Measurements from ENCODE around the gene RCOR3. TPM values are rescaled to one million over a fixed set of nuclear protein-coding genes. Genes with fewer than 3 reads are reported as not detected.
"Not testable (repeated sequence)": the region's sequence is repeated elsewhere in the genome, so short reads cannot be mapped to it uniquely, and the experiment has no call there.

The RCOR3 gene
- total and polyA plus RNA-seq, 7 donors: 7.6 to 60.3 (median 40.7) TPM

GRCh38 chr1:211319892-211320291 lies 60.7 kb downstream of the RCOR3 start:
- TF ChIP-seq CTCF (IDR thresholded peaks at IDR 0.05): no peak
- Histone ChIP-seq H3K4me3 (no peak overlapping the region), H3K27ac (no peak overlapping the region), H3K36me3 (peaks cover 0 to 26% (median 0%) of the 10 kb centered on the region in 4 donors), H3K4me1 (peaks cover 0 to 4% (median 0%) of the 10 kb centered on the region in 4 donors), H3K27me3 (no peaks in the 10 kb centered on the region), H3K9me3 (no peaks in the 10 kb centered on the region)
- DNase-seq: no peak
- intact Hi-C loops (cut with DNase I): loop anchor here (10.0 kb wide), 2 partner anchors 155 to 335 kb away; no protein-coding TSS in a partner anchor

- Histone ChIP-seq H3K27ac (no peak overlapping the region), H3K9me3 (no peaks in the 10 kb centered on the region), H3K27me3 (no peaks in the 10 kb centered on the region), H3K36me3 (peaks cover 0 to 15% (median 0%) of the 10 kb centered on the region in 4 donors), H3K4me1 (peaks cover 0 to 4% (median under 1%) of the 10 kb centered on the region in 4 donors), H3K4me3 (no peak overlapping the region)
- DNase-seq: no peak
- WGBS, 2 donors: 82 to 84% methylated on average over 4 of the region's 4 CpGs
- intact Hi-C loops (cut with DNase I): loop anchor here (10.0 kb wide), 2 partner anchors 154 to 334 kb away; no protein-coding TSS in a partner anchor
- TF ChIP-seq EP300 (IDR thresholded peaks at IDR 0.05) (no peak), CTCF (IDR thresholded peaks at IDR 0.05) (no peak), POLR2A (IDR thresholded peaks at IDR 0.05) (no peak), POLR2AphosphoS5 (IDR thresholded peaks at IDR 0.05) (no peak)
Measured at GRCh38 chr1:211320980-211321379, 61.8 kb downstream of the RCOR3 start.

GRCh38 chr1:211321646-211322045 lies 62.5 kb downstream of the RCOR3 start:
- H3K36me3 ChIP-seq, H3K9me3 ChIP-seq, H3K4me3 ChIP-seq, DNase-seq, H3K27me3 ChIP-seq, H3K4me1 ChIP-seq, H3K27ac ChIP-seq: not testable (repeated sequence)
- 92 to 94% methylated on average over 7 of the region's 7 CpGs for WGBS, 2 donors
- intact Hi-C loops (cut with DNase I): loop anchor here (10.0 kb wide), 2 partner anchors 153 to 333 kb away; no protein-coding TSS in a partner anchor

- Histone ChIP-seq H3K27ac (no peak overlapping the region), H3K9me3 (no peaks in the 10 kb centered on the region), H3K27me3 (no peaks in the 10 kb centered on the region), H3K4me1 (peaks cover 0 to 18% (median 13%) of the 10 kb centered on the region in 4 donors), H3K36me3 (no peaks in the 10 kb centered on the region), H3K4me3 (no peak overlapping the region)
- WGBS, 2 donors: 22 to 25% methylated on average over 9 of the region's 9 CpGs
- DNase-seq: no peak
- intact Hi-C loops (cut with DNase I): loop anchor here (10.0 kb wide), 2 partner anchors 151 to 331 kb away; no protein-coding TSS in a partner anchor
- no peak for TF ChIP-seq POLR2A (IDR thresholded peaks at IDR 0.05)
- no peak for TF ChIP-seq EP300 (IDR thresholded peaks at IDR 0.05)
- TF ChIP-seq CTCF (IDR thresholded peaks at IDR 0.05): peak; percentile 35 to 68 (median 64)
Measured at GRCh38 chr1:211323156-211324063, 64.2 kb downstream of the RCOR3 start.

GRCh38 chr1:211324992-211325775 lies 66.0 kb downstream of the RCOR3 start:
- DNase-seq: no peak
- 56 to 79% methylated on average over 12 of the region's 12 CpGs for WGBS, 2 donors
- no peak for TF ChIP-seq CTCF (IDR thresholded peaks at IDR 0.05)
- H3K4me3 ChIP-seq: no peak overlapping the region
- no peak overlapping the region for H3K27ac ChIP-seq
- no peaks in the 10 kb centered on the region for H3K36me3 ChIP-seq
- intact Hi-C loops (cut with DNase I): loop anchor here (5.0 to 10.0 kb wide), 6 partner anchors 57 to 330 kb away; partner anchors contain the start of gene RCOR3
- H3K4me1 ChIP-seq: peaks cover 0 to 36% (median 30%) of the 10 kb centered on the region in 4 donors
- H3K27me3 ChIP-seq: no peaks in the 10 kb centered on the region
- no peaks in the 10 kb centered on the region for H3K9me3 ChIP-seq

Measured in sigmoid colon (tissue), 7 donors.